Liver (tissue), 10 donors: Measurements from ENCODE around the gene PRICKLE1. TPM values are rescaled to one million over a fixed set of nuclear protein-coding genes. Genes with fewer than 3 reads are reported as not detected.

Experiments
- DNase-seq: peaks from one replicate; pipeline ENCODE4 v3.0.0-alpha.2; 2017; ENCODE audit warnings: low spot score
- H3K27ac ChIP-seq, 2 donors: one replicate each; pipeline ENCODE4 v1.7.0; 2013; ENCODE audit warnings: inconsistent platforms in 2 of 2, low read length in 2 of 2, control low read depth in 1 of 2, low read depth in 1 of 2, mild to moderate bottlenecking in 1 of 2
- H3K27me3 ChIP-seq, 4 donors: one replicate each; pipeline versions ENCODE4 v1.6.1 to v1.7.0; 2013; ENCODE audit warnings: low read length in 3 of 4, inconsistent platforms in 1 of 4, mild to moderate bottlenecking in 1 of 4, moderate library complexity in 1 of 4; ENCODE audit not compliant: control insufficient read depth in 4 of 4, insufficient read depth in 4 of 4
- H3K36me3 ChIP-seq, 4 donors: one replicate each; pipeline versions ENCODE4 v1.6.1 to v1.7.0; 2013; ENCODE audit warnings: low read length in 3 of 4, mild to moderate bottlenecking in 3 of 4, low read depth in 1 of 4, moderate library complexity in 1 of 4; ENCODE audit not compliant: control insufficient read depth in 4 of 4, insufficient read depth in 3 of 4
- H3K4me1 ChIP-seq, 4 donors: one replicate each; pipeline versions ENCODE4 v1.6.1 to v1.7.0; 2013; ENCODE audit warnings: low read length in 3 of 4, mild to moderate bottlenecking in 3 of 4, moderate library complexity in 1 of 4; ENCODE audit not compliant: control insufficient read depth in 4 of 4, insufficient read depth in 4 of 4
- H3K4me3 ChIP-seq, 3 donors: one replicate each; pipeline versions ENCODE4 v1.6.1 to v1.7.0; 2013; ENCODE audit warnings: low read length in 3 of 3, control low read depth in 1 of 3, low read depth in 1 of 3, mild to moderate bottlenecking in 1 of 3
- H3K9ac ChIP-seq, 2 donors: one replicate each; pipeline ENCODE4 v1.7.0; 2013; ENCODE audit warnings: low read length in 2 of 2, mild to moderate bottlenecking in 2 of 2, moderate library complexity in 2 of 2, control low read depth in 1 of 2, low read depth in 1 of 2
- H3K9me3 ChIP-seq, 4 donors: one replicate each; pipeline versions ENCODE4 v1.6.1 to v1.7.0; 2013; ENCODE audit warnings: low read length in 3 of 4; ENCODE audit not compliant: control insufficient read depth in 4 of 4
- EGR1 ChIP-seq, 2 donors: IDR thresholded peaks; 2 replicates each; pipeline ENCODE4 v1.6.1; 2016 to 2018; ENCODE audit warnings: antibody characterized with exemption in 2 of 2, low read depth in 2 of 2
- FOXA1 ChIP-seq: IDR thresholded peaks from 2 replicates; pipeline ENCODE4 v1.6.1; 2016; ENCODE audit warnings: antibody characterized with exemption
- FOXA2 ChIP-seq: IDR thresholded peaks from 2 replicates; pipeline ENCODE4 v1.6.1; 2016; ENCODE audit warnings: antibody characterized with exemption
- HNF4A ChIP-seq, 2 donors: conservative IDR thresholded peaks; 2 replicates each; pipeline ENCODE4 v1.6.1; 2016; ENCODE audit warnings: antibody characterized with exemption in 2 of 2, mild to moderate bottlenecking in 2 of 2
- HNF4G ChIP-seq: IDR thresholded peaks from 2 replicates; pipeline ENCODE4 v1.6.1; 2016; ENCODE audit warnings: antibody characterized with exemption
- JUND ChIP-seq, 2 donors: IDR thresholded peaks; 2 replicates each; pipeline ENCODE4 v1.6.1; 2016; ENCODE audit warnings: antibody characterized with exemption in 2 of 2
- NR2F2 ChIP-seq: IDR thresholded peaks from 2 replicates; pipeline ENCODE4 v1.6.1; 2016; ENCODE audit warnings: antibody characterized with exemption
- RAD21 ChIP-seq, 2 donors: IDR thresholded peaks; 2 replicates each; pipeline ENCODE4 v1.6.1; 2016; ENCODE audit warnings: antibody characterized with exemption in 2 of 2, mild to moderate bottlenecking in 2 of 2
- RXRA ChIP-seq, 2 donors: IDR thresholded peaks; 2 replicates each; pipeline ENCODE4 v1.6.1; 2017 to 2018; ENCODE audit warnings: antibody characterized with exemption in 2 of 2, mild to moderate bottlenecking in 1 of 2
- SP1 ChIP-seq: IDR thresholded peaks from 2 replicates; pipeline ENCODE4 v1.6.1; 2018; ENCODE audit warnings: antibody characterized with exemption, mild to moderate bottlenecking
- TAF1 ChIP-seq: conservative IDR thresholded peaks from 2 replicates; pipeline ENCODE4 v1.6.1; 2016; ENCODE audit warnings: antibody characterized with exemption, mild to moderate bottlenecking
- YY1 ChIP-seq: IDR thresholded peaks from 2 replicates; pipeline ENCODE4 v1.6.1; 2016; ENCODE audit warnings: antibody characterized with exemption, mild to moderate bottlenecking
- ZBTB33 ChIP-seq: IDR thresholded peaks from 2 replicates; pipeline ENCODE4 v1.6.1; 2016; ENCODE audit warnings: antibody characterized with exemption
- WGBS: extraction: QIAGEN DNeasy Blood & Tissue Kit; methylation state at CpG from one replicate; pipeline ENCODE4 v1.1.7; 2013; 5-methylcytosine and 5-hydroxymethylcytosine counted together
- polyA plus RNA-seq, 2 donors: library from polyadenylated mRNA; stranded (reverse) in 1 of 2; unstranded in 1 of 2; fragments of 200-250 nt in 1 of 2; fragments of >200 nt in 1 of 2; fragmentation: Nextera tagmentation in 1 of 2; extraction: Ambion mirVana in 1 of 2; gene quantifications; one replicate each; pipeline versions ENCODE4 v1.2.1 to v1.2.3, GENCODE V29; 2013 to 2015
- small RNA-seq: library from RNA; depleted of rRNA; stranded (forward); fragments of <200 nt; gene quantifications from one replicate; pipeline ENCODE3, GENCODE V24; 2014
- total RNA-seq, 2 donors: library from RNA; depleted of rRNA; stranded (reverse); fragments of >200 nt; gene quantifications; one replicate each; pipeline ENCODE4 v1.2.3, GENCODE V29; 2014
- TF ChIP-seq, protein P1 (sequence below): IDR thresholded peaks from 2 replicates; pipeline ENCODE4 v1.6.1; 2016; ENCODE audit warnings: antibody characterized with exemption
- TF ChIP-seq, protein P2 (sequence below): IDR thresholded peaks from 2 replicates; pipeline ENCODE4 v1.6.1; 2016; ENCODE audit warnings: antibody characterized with exemption, mild to moderate bottlenecking
- donor health status: healthy.
- donor health status: healthy.
- donor health status: healthy.
- donor health status: healthy.
- donor health status: healthy.

Gene PRICKLE1
- total and polyA plus RNA-seq, 4 donors = 0.59 to 5.7 (median 2.2) TPM

GRCh38 chr12:42407306-42407705 is 182.2 kb downstream of the PRICKLE1 start:
- Histone ChIP-seq H3K27ac (no peak overlapping the region), H3K27me3 (no peaks in the 10 kb centered on the region), H3K9me3 (no peaks in the 10 kb centered on the region), H3K4me1 (no peaks in the 10 kb centered on the region), H3K36me3 (peaks cover 0 to 4% (median 1%) of the 10 kb centered on the region in 4 donors), H3K4me3 (no peak overlapping the region), H3K9ac (no peak overlapping the region)
- 98% methylated on average over 1 of the region's 1 CpG for WGBS
- TF ChIP-seq, protein P1, sequence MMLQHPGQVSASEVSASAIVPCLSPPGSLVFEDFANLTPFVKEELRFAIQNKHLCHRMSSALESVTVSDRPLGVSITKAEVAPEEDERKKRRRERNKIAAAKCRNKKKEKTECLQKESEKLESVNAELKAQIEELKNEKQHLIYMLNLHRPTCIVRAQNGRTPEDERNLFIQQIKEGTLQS = no peak
- TF ChIP-seq NR2F2 (no peak), YY1 (no peak), TAF1 (no peak), RAD21 (IDR thresholded peaks at IDR 0.05) (no peak), FOXA1 (no peak), EGR1 (IDR thresholded peaks at IDR 0.05; ENCODE audit: low read depth in 2 of 2) (no peak), JUND (IDR thresholded peaks at IDR 0.05) (no peak), RXRA (IDR thresholded peaks at IDR 0.05) (no peak), HNF4A (conservative IDR thresholded peaks at IDR 0.05) (no peak), SP1 (no peak), ZBTB33 (no peak), FOXA2 (no peak), HNF4G (no peak)
- TF ChIP-seq, protein P2, sequence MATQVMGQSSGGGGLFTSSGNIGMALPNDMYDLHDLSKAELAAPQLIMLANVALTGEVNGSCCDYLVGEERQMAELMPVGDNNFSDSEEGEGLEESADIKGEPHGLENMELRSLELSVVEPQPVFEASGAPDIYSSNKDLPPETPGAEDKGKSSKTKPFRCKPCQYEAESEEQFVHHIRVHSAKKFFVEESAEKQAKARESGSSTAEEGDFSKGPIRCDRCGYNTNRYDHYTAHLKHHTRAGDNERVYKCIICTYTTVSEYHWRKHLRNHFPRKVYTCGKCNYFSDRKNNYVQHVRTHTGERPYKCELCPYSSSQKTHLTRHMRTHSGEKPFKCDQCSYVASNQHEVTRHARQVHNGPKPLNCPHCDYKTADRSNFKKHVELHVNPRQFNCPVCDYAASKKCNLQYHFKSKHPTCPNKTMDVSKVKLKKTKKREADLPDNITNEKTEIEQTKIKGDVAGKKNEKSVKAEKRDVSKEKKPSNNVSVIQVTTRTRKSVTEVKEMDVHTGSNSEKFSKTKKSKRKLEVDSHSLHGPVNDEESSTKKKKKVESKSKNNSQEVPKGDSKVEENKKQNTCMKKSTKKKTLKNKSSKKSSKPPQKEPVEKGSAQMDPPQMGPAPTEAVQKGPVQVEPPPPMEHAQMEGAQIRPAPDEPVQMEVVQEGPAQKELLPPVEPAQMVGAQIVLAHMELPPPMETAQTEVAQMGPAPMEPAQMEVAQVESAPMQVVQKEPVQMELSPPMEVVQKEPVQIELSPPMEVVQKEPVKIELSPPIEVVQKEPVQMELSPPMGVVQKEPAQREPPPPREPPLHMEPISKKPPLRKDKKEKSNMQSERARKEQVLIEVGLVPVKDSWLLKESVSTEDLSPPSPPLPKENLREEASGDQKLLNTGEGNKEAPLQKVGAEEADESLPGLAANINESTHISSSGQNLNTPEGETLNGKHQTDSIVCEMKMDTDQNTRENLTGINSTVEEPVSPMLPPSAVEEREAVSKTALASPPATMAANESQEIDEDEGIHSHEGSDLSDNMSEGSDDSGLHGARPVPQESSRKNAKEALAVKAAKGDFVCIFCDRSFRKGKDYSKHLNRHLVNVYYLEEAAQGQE = no peak
- DNase-seq = no peak

Small RNA genes lying within 50 kb of the gene (small RNA-seq; reads per million reads assigned to genes)
- not detected for gene AC079600.1
- not detected for gene AC079600.2
- gene RF00019 = not detected
